Measurements from ENCODE around the gene RIMS4. TPM values are rescaled to one million over a fixed set of nuclear protein-coding genes. Genes with fewer than 3 reads are reported as not detected.
A peak's percentile ranks its signal among the peaks of the same experiment; 100 is the strongest.

RIMS4 gene
- total RNA-seq, 1 experiment from 2014 or later, result 2.7 TPM

DNA sequence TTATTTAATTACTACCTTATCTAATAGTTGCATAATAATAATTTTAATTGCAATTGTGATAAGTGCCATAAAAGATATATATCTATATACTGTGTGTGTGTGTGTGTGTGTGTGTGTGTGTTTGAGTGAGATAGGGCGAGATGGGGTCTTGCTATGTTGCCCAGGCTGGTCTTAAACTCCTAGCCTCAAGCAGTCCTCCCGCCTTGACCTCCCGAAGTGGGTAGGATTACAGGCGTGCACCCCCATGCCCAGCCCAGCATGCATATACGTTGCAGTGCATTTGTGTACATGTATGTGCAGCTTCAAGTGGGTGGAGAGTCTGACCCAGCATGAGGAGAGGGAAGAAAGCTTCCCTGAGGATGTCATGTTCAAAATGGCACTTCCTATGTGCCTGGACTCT lies 4.6 kb upstream of the RIMS4 start:
- no peak for DNase-seq
- Histone ChIP-seq H3K27me3 (ENCODE audit: control insufficient read depth, insufficient read depth, low read length) (peaks cover 24% of the 10 kb centered on the region), H3K4me3 (ENCODE audit: insufficient read depth, low read depth, low read length) (no peak overlapping the region), H3K36me3 (replicated peaks; ENCODE audit: control insufficient read depth, insufficient read depth, low read length) (no peaks in the 10 kb centered on the region)

DNA sequence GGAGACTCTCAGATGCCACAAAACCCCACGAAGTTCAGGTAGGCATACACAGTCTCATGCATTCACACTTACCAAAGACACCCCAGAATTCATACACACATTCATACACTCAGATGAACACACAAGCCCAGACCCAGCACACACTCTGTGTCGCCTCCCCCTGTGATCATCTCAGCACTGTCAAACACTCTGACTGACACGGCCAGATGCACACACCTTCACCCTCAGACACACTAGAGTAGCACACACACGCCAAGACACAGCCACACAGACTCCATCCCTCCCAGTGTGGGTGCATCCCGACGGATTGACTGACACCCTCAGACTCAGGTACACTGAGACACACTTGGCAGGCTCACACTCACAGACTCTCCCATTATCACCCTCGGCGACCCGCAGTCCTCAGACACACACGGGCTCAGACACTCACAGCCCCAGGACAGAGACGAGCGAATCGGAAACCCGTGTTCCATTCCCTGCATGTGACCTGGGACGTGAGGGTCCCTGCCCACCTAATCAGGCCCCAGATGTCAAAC lies 872 bp upstream of the RIMS4 start:
- peaks cover 52% of the 10 kb centered on the region for H3K27me3 ChIP-seq (ENCODE audit: control insufficient read depth, insufficient read depth, low read length)
- H3K4me3 ChIP-seq (ENCODE audit: insufficient read depth, low read depth, low read length), result no peak overlapping the region
- no peaks in the 10 kb centered on the region for H3K36me3 ChIP-seq (replicated peaks; ENCODE audit: control insufficient read depth, insufficient read depth, low read length)
- no peak for DNase-seq

DNA sequence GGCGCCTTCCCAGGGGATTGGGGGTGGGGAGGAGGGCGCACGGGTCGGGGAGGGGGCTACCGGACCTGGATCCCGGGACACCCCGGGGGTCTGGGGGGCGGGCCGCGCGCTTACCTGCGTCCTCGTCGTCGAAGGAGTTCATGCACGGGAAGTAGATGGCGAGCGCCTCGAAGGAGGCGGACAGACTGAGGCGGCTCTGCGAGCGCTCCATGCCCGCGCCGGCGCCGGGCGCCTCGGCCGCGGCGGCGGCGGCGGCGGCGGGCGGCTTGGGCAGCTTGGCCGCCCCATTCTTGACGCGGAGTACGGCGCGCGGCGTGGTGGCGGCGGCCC lies 320 bp downstream of the RIMS4 start:
- no peak for DNase-seq
- Histone ChIP-seq H3K36me3 (replicated peaks; ENCODE audit: control insufficient read depth, insufficient read depth, low read length) (no peaks in the 10 kb centered on the region), H3K27me3 (ENCODE audit: control insufficient read depth, insufficient read depth, low read length) (peaks cover 52% of the 10 kb centered on the region), H3K4me3 (ENCODE audit: insufficient read depth, low read depth, low read length) (peak overlapping the region; percentile 53)

DNA sequence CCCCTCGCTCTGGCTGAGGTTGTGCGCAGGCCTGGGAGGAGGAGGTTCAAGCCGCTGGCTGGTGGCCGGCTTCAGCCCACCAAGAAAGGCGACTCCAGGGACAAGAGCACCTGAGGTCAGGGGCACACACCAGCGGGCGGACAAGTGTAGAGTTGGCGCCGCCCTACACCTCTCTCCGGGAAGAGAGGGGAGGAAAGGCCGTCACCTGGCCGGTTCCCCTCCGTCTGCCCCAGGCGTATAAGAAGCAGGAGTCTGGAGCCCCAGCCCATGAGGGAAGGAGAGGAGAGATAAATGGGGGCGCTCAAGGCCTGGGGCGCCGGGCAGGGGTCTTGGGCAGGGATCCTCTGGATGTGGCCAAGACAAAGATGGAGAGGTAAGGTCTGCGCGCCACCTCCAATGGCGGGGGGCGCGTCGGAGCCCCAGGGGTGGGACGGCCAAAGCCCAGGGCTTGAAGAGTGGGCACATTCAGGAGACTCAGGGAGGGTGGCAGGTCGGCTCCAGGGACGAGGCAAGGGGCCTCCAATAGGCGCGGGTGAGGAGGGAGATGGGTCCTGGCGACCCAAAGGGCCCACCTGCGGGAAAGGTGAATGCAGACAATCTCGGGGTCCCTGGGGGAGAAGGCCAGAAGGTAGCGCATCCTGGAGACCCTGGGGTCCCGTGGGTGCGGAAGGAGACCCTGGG lies 826 bp downstream of the RIMS4 start:
- H3K36me3 ChIP-seq (replicated peaks; ENCODE audit: control insufficient read depth, insufficient read depth, low read length), result no peaks in the 10 kb centered on the region
- DNase-seq, result peak; percentile 81
- H3K4me3 ChIP-seq (ENCODE audit: insufficient read depth, low read depth, low read length), result peak overlapping the region; percentile 53
- peaks cover 52% of the 10 kb centered on the region for H3K27me3 ChIP-seq (ENCODE audit: control insufficient read depth, insufficient read depth, low read length)

DNA sequence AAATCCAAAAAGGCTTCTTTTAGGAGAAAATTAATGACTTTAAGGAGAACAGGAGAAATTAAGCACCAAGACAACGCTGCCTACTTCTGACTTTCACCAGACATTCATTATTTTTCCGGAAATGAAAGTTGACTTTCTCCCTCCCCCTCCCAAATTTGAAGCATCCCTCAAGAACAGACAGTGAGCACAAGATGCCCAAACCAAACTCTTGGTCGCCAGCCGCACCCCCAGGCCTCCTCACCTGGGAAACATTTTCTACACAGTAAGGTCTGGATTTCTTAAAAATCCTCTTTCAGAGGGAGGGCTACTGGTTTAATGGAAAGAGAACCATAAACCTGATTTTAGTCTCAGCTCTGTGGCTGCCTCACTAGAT lies 2.7 kb downstream of the RIMS4 start:
- Histone ChIP-seq H3K36me3 (replicated peaks; ENCODE audit: control insufficient read depth, insufficient read depth, low read length) (no peaks in the 10 kb centered on the region), H3K4me3 (ENCODE audit: insufficient read depth, low read depth, low read length) (no peak overlapping the region), H3K27me3 (ENCODE audit: control insufficient read depth, insufficient read depth, low read length) (peaks cover 50% of the 10 kb centered on the region)
- DNase-seq, result no peak

DNA sequence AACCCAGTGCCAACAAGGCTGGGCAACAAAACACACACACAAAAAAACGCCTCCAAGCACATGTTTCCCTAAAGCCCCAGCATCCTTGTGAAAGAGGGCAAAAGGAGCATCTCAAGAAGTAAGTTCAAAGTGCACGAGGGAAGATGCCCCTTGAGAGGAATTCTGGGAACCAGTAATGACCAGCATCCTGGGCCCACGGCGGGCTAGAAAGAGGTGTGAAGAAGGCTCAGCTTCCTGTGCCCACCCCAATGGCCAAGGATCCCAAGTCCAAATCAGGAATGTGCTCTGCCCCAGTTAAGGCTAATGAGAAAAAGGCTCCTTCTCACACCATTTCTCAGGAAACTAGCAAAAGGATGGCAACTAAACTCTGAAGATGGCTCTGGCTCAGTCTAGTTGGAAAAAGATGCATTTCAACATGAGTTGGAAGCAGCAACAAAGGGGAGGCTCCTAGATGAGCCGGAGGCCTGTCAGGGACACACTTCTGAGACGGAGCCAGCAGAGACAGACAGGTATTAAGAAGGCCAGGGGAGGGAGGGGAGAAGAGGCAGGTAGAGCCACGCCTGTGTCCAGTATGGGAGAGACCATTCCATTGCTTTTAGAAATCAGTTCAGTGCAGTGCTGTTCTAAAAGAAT lies 3.2 kb downstream of the RIMS4 start:
- no peak for DNase-seq
- no peaks in the 10 kb centered on the region for H3K36me3 ChIP-seq (replicated peaks; ENCODE audit: control insufficient read depth, insufficient read depth, low read length)
- no peak overlapping the region for H3K4me3 ChIP-seq (ENCODE audit: insufficient read depth, low read depth, low read length)
- H3K27me3 ChIP-seq (ENCODE audit: control insufficient read depth, insufficient read depth, low read length), result peaks cover 46% of the 10 kb centered on the region

DNA sequence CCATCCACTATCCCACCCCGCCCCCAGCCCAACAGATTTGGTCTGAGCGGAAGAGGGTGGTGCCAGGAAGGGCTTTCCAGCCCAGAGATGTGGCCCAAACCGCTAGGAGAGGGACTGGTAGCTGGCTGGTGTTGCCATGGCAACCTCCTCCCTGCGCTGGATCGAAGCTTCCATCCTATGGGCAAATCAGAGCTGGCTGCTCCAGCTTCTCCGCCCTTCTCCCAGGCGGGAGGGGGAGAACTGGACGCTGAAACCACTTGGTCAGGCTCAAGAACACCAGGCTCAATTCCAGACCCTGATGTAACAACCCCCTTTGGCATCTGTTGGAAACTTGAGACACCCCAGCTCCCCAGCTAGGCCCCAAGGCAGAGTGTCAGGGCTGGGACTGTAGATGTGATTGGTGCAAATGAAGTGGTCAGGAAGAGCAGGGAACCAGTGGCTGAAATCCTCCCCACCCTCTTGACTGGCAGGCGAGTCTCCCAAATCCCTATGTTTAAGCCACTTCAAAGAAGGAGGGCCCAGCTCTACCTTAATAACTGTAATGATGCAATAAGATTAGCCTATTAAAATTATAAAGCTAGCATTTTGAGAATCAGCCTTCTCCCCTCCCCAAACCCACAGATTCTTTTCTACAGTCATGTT lies 4.2 kb downstream of the RIMS4 start:
- Histone ChIP-seq H3K27me3 (ENCODE audit: control insufficient read depth, insufficient read depth, low read length) (peaks cover 35% of the 10 kb centered on the region), H3K36me3 (replicated peaks; ENCODE audit: control insufficient read depth, insufficient read depth, low read length) (no peaks in the 10 kb centered on the region), H3K4me3 (ENCODE audit: insufficient read depth, low read depth, low read length) (no peak overlapping the region)
- peak; percentile 91 for DNase-seq

DNA sequence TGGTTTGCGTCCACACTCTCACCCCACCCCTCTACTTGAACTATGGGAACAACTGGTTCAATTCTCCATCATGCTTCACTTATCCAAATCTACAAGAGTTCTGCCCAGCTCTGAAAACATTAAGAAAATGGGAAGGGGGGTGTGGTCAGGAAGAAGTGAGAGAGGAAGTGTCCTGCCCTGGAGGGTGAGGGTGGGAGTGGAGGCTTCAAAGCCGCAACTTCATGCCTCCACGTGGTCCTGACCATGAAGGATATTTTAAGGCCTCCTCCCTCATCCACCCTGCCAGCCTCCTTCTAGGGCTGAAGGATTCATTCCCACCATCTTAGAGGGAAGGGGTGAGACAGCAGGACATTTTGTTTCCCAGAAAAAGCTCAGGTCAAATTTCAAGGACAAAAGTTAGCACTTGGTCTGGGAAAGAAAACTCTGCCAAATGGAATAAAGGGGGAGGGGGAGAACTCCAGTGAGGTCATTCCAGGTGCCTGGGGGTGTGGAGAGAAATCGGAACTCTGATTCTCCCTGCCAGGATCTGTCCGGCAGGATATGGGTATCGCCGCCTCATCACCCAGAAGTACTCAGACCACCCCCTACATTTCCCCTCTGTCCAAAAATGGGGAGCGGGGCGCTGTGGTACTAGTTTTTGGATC lies 4.9 kb downstream of the RIMS4 start:
- H3K36me3 ChIP-seq (replicated peaks; ENCODE audit: control insufficient read depth, insufficient read depth, low read length), result no peaks in the 10 kb centered on the region
- H3K4me3 ChIP-seq (ENCODE audit: insufficient read depth, low read depth, low read length), result no peak overlapping the region
- DNase-seq, result peak; percentile 52
- H3K27me3 ChIP-seq (ENCODE audit: control insufficient read depth, insufficient read depth, low read length), result peaks cover 29% of the 10 kb centered on the region

DNA sequence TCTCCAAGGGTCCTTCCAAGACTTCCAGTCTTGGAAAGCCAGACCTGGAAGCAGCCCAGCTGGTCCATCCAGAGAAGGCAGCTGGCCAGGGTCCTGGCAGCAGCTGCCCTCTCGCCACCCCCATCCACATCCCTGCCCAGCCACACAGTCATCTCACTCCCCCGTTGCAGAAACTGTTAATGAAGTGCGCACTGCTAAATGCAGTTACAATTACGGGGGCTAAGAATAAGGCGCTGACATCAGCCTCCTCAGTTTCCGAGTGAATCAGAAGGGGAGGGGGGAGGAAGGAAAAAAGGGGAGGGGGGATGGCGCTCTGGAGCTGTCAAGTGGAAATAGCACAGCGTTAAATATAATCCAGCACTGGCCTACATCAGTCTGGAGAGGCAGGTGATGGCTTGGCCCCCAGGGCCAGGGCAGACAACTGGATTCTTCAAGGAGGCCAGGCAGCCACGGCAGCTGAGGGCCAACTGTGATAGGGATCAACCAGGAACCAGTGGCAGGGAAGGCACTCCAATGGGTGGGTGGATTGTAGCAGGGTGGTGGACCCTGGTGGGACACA lies 6.9 kb downstream of the RIMS4 start:
- H3K4me3 ChIP-seq (ENCODE audit: insufficient read depth, low read depth, low read length), result no peak overlapping the region
- H3K36me3 ChIP-seq (replicated peaks; ENCODE audit: control insufficient read depth, insufficient read depth, low read length), result no peaks in the 10 kb centered on the region
- DNase-seq, result no peak
- H3K27me3 ChIP-seq (ENCODE audit: control insufficient read depth, insufficient read depth, low read length), result peaks cover 13% of the 10 kb centered on the region; the same call in 1 of the 2 replicates

DNA sequence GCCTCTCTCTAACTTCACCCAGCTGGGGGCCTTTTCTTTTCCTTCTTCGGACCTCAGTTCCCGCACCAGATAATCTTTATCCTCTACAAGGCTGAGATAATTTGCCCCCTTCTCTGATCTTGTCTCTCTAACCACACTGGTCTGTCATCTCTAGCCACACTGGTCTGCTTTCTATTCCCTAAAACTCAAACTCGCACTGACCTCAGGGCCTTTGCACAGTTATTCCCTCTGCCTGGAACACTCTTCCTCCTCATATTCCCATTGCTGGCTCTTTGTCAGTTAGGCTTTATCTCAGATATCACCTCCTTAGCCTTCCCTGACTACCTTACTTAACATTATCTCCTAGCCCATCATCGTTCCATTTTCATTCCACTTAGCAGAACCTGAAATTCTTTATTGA lies 7.6 kb downstream of the RIMS4 start:
- Histone ChIP-seq H3K4me3 (ENCODE audit: insufficient read depth, low read depth, low read length) (no peak overlapping the region), H3K36me3 (replicated peaks; ENCODE audit: control insufficient read depth, insufficient read depth, low read length) (no peaks in the 10 kb centered on the region), H3K27me3 (ENCODE audit: control insufficient read depth, insufficient read depth, low read length) (peaks cover 7% of the 10 kb centered on the region; the same call in 1 of the 2 replicates)
- no peak for DNase-seq

DNA sequence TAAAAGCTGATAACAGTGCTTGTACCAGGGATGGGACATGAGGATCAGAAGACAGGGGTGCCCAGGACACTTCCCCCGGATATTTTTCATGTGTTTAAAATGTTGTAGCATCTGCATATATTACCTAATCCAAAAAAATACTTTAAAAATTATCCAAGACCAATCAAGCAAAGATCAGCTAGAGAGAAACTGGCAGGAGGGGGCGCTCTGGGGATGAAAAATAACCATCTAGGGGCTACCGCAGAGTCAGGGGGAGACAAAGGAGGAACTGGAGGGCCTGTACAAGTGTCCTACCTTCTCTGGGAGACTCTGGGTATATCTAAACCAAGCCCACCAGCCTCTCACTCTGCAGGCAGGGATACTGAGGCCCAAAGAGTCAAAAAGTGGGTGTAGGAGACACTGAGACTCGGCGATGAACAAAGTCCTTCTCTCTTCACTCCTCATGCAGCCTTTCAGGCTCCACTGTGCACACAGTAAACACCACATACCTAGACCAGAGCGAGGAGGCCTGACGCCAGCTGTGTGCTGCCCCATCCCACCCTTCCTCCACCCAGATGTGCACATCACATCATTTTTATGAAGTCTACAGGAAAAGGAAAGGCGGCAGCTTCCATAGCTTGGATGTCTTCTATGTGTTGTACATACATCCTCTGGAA lies 9.8 kb downstream of the RIMS4 start:
- Histone ChIP-seq H3K36me3 (replicated peaks; ENCODE audit: control insufficient read depth, insufficient read depth, low read length) (no peaks in the 10 kb centered on the region), H3K27me3 (ENCODE audit: control insufficient read depth, insufficient read depth, low read length) (no peaks in the 10 kb centered on the region), H3K4me3 (ENCODE audit: insufficient read depth, low read depth, low read length) (no peak overlapping the region)
- DNase-seq, result peak; percentile 85

DNA sequence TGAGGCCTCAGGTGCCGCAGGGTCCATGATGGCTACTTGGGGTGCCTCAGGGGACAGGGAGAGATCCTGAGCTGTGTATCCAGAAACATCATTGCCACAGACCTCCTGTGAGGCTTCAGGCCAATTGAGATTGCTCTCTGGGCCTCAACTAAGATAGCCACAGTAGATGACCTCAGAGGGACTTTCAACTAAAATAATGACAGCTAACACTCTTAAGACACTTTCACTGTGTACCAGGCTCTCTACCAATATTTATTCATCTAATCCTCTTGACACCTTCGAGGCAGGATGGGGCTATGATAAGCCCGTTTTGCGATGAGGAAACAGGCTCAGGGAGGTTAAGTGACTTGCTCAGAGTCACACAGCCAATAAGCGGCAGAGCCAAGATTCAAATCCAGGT lies 10.7 kb downstream of the RIMS4 start:
- Histone ChIP-seq H3K36me3 (replicated peaks; ENCODE audit: control insufficient read depth, insufficient read depth, low read length) (no peaks in the 10 kb centered on the region), H3K27me3 (ENCODE audit: control insufficient read depth, insufficient read depth, low read length) (no peaks in the 10 kb centered on the region), H3K4me3 (ENCODE audit: insufficient read depth, low read depth, low read length) (no peak overlapping the region)
- no peak for DNase-seq

DNA sequence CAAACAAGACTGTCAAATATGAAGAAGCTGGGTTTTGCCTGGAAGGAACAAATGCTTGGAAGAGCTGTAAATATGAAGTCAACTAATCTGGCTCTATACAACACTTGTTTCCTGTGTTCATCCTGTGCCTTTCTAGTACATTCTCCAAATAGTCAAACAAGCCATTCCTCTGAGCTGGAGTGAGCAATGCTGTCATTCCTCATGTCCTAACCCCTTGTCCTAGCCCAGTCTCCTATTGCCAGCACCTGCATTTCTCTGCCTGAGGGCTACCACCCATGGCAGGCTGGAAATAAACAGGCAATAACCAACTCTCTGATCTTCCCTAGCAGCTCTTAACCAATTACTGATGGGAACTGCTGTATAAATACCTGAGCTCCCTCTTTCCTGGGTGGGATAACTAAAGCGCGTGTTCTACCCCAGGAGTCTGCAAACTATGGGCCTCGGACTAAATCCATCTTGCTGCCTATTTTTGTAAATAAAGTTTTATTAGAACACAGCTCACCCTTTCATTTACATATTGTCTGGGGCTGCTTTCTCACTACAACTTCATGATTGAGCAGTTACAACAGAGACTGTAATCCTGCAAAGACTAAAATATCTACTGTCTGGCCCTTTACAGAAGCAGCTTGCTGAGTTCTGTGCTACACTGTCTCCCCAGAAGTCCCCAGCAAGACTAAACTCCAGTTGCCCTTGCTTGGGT lies 13.4 kb downstream of the RIMS4 start:
- Histone ChIP-seq H3K36me3 (replicated peaks; ENCODE audit: control insufficient read depth, insufficient read depth, low read length) (no peaks in the 10 kb centered on the region), H3K27me3 (ENCODE audit: control insufficient read depth, insufficient read depth, low read length) (no peaks in the 10 kb centered on the region), H3K4me3 (ENCODE audit: insufficient read depth, low read depth, low read length) (no peak overlapping the region)
- DNase-seq, result no peak

DNA sequence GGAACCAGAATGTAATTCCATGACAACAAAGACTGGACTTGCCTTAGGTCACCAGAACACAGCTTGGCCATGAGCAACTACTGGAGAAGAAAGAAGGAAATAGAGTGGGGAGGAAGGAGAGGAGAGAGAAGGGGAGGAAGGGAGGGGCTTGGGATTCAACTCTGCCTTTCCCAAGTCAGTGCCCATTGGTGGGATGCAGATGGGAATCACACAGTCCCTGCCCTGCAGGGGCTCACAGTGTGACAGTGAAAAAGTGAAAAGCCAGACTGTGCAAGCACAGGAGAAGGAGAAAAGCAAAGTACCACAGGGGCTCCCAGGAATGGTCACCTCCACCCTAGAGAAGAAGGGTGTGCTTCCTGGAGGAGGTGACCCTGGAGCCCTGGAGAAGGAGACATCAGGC lies 14.0 kb downstream of the RIMS4 start:
- Histone ChIP-seq H3K27me3 (ENCODE audit: control insufficient read depth, insufficient read depth, low read length) (no peaks in the 10 kb centered on the region), H3K4me3 (ENCODE audit: insufficient read depth, low read depth, low read length) (no peak overlapping the region), H3K36me3 (replicated peaks; ENCODE audit: control insufficient read depth, insufficient read depth, low read length) (no peaks in the 10 kb centered on the region)
- DNase-seq, result peak; percentile 64
